Nephron progenitor cell (in vitro differentiated cells): ENCODE measurements around the gene LRRC14B.

Source experiments
- DNase-seq: peaks from one replicate; pipeline ENCODE4 v3.0.0; 2021
- H3K27ac Mint-ChIP-seq: 2 replicates; pipeline ENCODE4 v1.8.0; 2021; ENCODE audit warnings: mild to moderate bottlenecking, moderate library complexity, mixed read lengths
- H3K27me3 Mint-ChIP-seq: 2 replicates; pipeline ENCODE4 v1.8.0; 2021; ENCODE audit warnings: mild to moderate bottlenecking, low read depth, mixed read lengths; ENCODE audit not compliant: poor library complexity
- H3K36me3 Mint-ChIP-seq: 2 replicates; pipeline ENCODE4 v1.8.0; 2021; ENCODE audit warnings: low read depth, mixed read lengths
- H3K4me1 Mint-ChIP-seq: 2 replicates; pipeline ENCODE4 v1.8.0; 2021; ENCODE audit warnings: mixed read lengths
- H3K4me3 Mint-ChIP-seq: 2 replicates; pipeline ENCODE4 v1.8.0; 2021; ENCODE audit warnings: mild to moderate bottlenecking, moderate library complexity, mixed read lengths
- H3K9me3 Mint-ChIP-seq: 2 replicates; pipeline ENCODE4 v1.8.0; 2021; ENCODE audit warnings: mild to moderate bottlenecking, moderate library complexity, mixed read lengths
- TF ChIP-seq, protein P1 (sequence below): fragments of 200-600 bp; sonication (generic); IDR thresholded peaks from 2 replicates; pipeline ENCODE4 v1.5.0; 2021; ENCODE audit warnings: antibody characterized with exemption

LRRC14B gene

DNA sequence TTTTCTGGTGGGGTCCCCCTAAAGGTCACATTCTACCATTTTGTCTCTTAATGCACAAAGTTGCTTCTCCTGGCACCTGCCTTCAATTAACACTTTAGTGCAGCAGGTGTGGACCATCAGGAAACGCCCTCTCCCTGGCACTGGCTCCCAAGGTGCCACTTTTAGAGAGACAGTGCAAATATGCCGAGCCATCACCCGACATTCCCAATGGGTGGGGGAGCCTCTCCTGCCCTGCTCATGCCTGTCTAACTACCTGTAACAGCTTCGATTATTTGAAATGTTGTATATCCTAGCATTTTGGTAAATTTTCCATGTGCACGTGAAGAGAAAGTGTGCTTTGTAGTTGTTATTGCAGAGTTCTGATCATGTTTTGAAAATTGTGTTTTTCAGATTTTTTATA is 13.2 kb upstream of the LRRC14B start:
- Mint-ChIP-seq H3K27me3 (peaks cover 11% of the 10 kb centered on the region), H3K4me3 (no peak overlapping the region), H3K27ac (no peak overlapping the region), H3K4me1 (peaks cover 53% of the 10 kb centered on the region), H3K36me3 (peaks cover 14% of the 10 kb centered on the region), H3K9me3 (no peaks in the 10 kb centered on the region)
- DNase-seq: no peak
- TF ChIP-seq, protein P1, sequence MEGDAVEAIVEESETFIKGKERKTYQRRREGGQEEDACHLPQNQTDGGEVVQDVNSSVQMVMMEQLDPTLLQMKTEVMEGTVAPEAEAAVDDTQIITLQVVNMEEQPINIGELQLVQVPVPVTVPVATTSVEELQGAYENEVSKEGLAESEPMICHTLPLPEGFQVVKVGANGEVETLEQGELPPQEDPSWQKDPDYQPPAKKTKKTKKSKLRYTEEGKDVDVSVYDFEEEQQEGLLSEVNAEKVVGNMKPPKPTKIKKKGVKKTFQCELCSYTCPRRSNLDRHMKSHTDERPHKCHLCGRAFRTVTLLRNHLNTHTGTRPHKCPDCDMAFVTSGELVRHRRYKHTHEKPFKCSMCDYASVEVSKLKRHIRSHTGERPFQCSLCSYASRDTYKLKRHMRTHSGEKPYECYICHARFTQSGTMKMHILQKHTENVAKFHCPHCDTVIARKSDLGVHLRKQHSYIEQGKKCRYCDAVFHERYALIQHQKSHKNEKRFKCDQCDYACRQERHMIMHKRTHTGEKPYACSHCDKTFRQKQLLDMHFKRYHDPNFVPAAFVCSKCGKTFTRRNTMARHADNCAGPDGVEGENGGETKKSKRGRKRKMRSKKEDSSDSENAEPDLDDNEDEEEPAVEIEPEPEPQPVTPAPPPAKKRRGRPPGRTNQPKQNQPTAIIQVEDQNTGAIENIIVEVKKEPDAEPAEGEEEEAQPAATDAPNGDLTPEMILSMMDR: no peak

DNA sequence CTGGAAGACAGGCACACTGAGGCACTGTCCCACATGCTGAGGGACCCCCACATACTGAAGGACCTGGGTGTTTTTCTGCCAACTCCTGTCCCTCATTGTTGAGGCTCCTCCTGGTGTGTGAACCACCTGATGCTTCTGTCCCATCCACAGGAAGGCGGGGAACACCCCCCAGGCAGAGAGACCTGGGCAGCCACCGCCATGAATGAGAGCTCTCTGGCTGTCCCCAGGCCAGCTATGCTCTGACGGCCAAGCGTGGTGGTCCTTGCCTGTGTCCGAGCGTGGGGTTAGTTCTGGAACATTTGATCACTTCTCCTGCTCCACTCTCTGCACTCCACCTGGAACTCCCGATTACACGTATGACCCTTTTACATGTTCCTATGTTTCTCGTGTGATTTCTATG is 11.9 kb upstream of the LRRC14B start:
- DNase-seq: no peak
- no peaks in the 10 kb centered on the region for H3K9me3 Mint-ChIP-seq
- H3K4me1 Mint-ChIP-seq: peaks cover 41% of the 10 kb centered on the region
- TF ChIP-seq, protein P1: no peak
- H3K27me3 Mint-ChIP-seq: peaks cover 9% of the 10 kb centered on the region
- no peak overlapping the region for H3K27ac Mint-ChIP-seq
- peaks cover 14% of the 10 kb centered on the region for H3K36me3 Mint-ChIP-seq
- no peak overlapping the region for H3K4me3 Mint-ChIP-seq

DNA sequence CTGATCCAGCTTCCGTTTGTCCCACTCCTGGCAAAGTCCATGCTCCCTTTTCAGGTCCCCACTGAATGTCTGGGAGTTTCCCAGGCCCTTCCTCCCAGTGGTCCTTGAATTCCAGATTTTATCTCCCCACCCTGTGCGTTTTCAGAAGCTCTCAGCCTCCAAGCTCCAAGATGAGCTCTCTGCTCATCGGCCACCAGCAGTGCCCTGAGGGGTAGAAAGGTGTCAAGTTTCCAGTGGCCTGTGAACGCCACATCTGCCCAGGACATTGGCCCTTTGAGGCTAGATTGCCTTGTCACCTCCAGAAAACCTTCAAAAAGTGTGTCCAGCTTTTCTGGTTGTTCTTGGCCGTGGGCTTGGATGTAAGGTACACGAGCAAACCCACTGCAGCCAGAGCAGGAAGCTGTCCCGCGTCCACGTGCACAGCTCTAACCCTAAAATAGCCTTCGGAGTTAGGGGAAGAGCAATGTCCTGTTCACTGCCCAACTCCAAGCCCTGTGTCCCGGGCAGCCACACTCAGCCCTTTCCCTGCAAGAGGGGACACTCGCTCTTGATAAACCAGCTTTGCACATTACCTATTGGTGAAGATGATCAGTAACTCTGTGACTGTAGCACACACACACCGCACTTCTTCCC is 10.9 kb upstream of the LRRC14B start:
- peaks cover 31% of the 10 kb centered on the region for H3K4me1 Mint-ChIP-seq
- peaks cover 9% of the 10 kb centered on the region for H3K27me3 Mint-ChIP-seq
- H3K36me3 Mint-ChIP-seq: peaks cover 14% of the 10 kb centered on the region
- TF ChIP-seq, protein P1: no peak
- no peaks in the 10 kb centered on the region for H3K9me3 Mint-ChIP-seq
- H3K4me3 Mint-ChIP-seq: no peak overlapping the region
- H3K27ac Mint-ChIP-seq: no peak overlapping the region
- no peak for DNase-seq

DNA sequence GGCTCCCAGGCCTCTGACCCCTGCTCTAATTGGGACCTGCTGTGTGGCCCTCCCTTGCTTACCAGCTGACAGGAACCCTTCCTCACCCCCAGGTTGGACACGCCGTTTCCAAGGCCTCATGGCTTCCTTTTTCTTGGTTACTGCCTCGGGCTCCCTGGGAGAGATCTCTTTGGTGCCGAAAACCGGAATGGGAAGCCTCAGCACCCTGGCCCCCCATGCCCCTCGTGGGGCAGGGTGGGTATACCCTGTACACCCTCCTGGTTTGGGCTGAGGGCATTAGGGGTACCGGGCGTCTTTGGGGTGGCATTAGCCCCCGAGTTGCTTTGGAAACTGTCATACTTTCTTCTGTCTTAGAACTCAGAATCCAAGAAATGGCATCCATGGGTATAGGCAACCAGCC is 10.1 kb upstream of the LRRC14B start:
- H3K9me3 Mint-ChIP-seq: no peaks in the 10 kb centered on the region
- H3K27me3 Mint-ChIP-seq: peaks cover 7% of the 10 kb centered on the region
- H3K27ac Mint-ChIP-seq: no peak overlapping the region
- H3K4me3 Mint-ChIP-seq: no peak overlapping the region
- DNase-seq: no peak
- H3K36me3 Mint-ChIP-seq: peaks cover 14% of the 10 kb centered on the region
- TF ChIP-seq, protein P1: no peak
- H3K4me1 Mint-ChIP-seq: peaks cover 29% of the 10 kb centered on the region

DNA sequence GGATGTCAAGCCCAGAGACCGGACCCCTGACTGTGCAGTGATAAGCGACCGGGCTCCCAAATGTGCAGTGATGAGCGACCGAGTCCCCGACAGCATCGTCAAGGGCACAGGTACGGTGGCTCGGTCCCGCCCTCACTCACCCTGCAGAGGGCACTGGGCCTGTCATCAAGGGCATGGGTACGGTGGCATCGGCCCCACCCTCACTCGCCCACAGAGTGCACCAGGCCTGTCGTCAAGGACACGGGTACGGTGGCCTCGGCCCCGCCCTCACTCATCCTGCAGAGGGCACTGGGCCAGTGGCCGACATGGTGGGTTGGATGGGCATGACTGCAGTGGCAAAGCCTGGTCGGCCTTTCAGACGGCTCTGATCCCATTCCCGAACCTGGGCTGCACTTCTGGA is 9.7 kb upstream of the LRRC14B start:
- no peak overlapping the region for H3K4me3 Mint-ChIP-seq
- H3K27ac Mint-ChIP-seq: no peak overlapping the region
- no peak for DNase-seq
- H3K36me3 Mint-ChIP-seq: peaks cover 14% of the 10 kb centered on the region
- peaks cover 25% of the 10 kb centered on the region for H3K4me1 Mint-ChIP-seq
- TF ChIP-seq, protein P1: no peak
- peaks cover 4% of the 10 kb centered on the region for H3K27me3 Mint-ChIP-seq
- no peaks in the 10 kb centered on the region for H3K9me3 Mint-ChIP-seq

DNA sequence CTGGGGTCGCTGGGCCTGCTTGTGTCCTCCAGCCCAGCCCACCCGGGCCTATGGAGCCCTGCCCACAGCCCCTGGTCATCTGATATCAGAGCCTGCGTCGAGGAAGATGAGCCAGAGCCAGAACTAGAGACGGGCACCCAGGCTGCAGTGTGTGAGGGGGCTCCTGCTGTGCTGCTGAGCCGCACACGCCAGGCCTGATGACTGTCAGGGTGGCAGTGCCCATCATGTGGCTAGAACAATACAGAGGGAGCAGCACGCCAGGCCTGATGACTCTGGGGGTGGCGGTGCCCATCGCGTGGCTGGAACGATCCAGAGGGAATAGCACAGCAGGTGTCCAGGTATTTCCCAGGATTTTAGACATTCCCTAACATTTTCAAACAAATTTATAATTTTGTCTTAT is 9.2 kb upstream of the LRRC14B start:
- Mint-ChIP-seq H3K36me3 (peaks cover 14% of the 10 kb centered on the region), H3K27me3 (peaks cover 4% of the 10 kb centered on the region), H3K9me3 (no peaks in the 10 kb centered on the region), H3K4me1 (peaks cover 19% of the 10 kb centered on the region), H3K4me3 (no peak overlapping the region), H3K27ac (no peak overlapping the region)
- TF ChIP-seq, protein P1: no peak
- DNase-seq: no peak
